K562 (cell line): ENCODE data around the gene RHBG. TPM values are rescaled to one million over a fixed set of nuclear protein-coding genes. Genes with fewer than 3 reads are reported as not detected.

ENCODE experiments used
- ATAC-seq: fragments of 200-7000 bp; cut with Tn5 transposase; 3 replicates; pipeline ENCODE4 v1.9.1; 2020; ENCODE audit warnings: moderate library complexity
- BruUV-seq: library from RNA; stranded (reverse); fragments of 400-500 nt; replicated peaks from 2 replicates; lab custom pipeline; 2021; lab: Mats Ljungman, UMichigan
- CTCF ChIA-PET: fragments of 300-600 bp; formaldehyde crosslinking; extraction: SDS; loops from one replicate; lab custom pipeline; 2021; ENCODE audit warnings: low intra/inter-chr PET ratio; lab: Yijun Ruan, JAX
- POLR2A ChIA-PET: fragments of 300-600, 350-650 bp; sonication (Branson Sonifier 250); formaldehyde crosslinking; extraction: SDS; loops from one replicate; lab custom pipeline; 2021; ENCODE audit warnings: antibody characterized with exemption, inconsistent platforms; lab: Yijun Ruan, JAX
- DNase-seq, 4 experiments: peaks; one replicate each; pipeline versions ENCODE4 v3.0.0 to v3.0.0-alpha.2; 2011 to 2018; ENCODE audit warnings: low spot score in 3 of 4, mixed read lengths in 3 of 4; ENCODE audit errors: extremely low read depth in 1 of 4
- FAIRE-seq: peaks from 2 replicates; lab custom pipeline; 2011; peaks lifted over from hg19 to GRCh38; lab: Jason Lieb, UNC
- H2AFZ ChIP-seq: 2 replicates; pipeline ENCODE4 v1.6.0; 2011; ENCODE audit warnings: low read depth, low read length, control low read depth, inconsistent platforms
- H3K27ac ChIP-seq: fragments of 200-600 bp; 3 replicates; pipeline ENCODE4 v1.8.0; 2011; ENCODE audit warnings: low read depth, mild to moderate bottlenecking, control low read depth, inconsistent platforms, low read length, moderate library complexity, mixed read lengths; ENCODE audit errors: extremely low read depth
- H3K27me3 ChIP-seq, 2 experiments: fragments of 300-600 bp in 1 of 2; 2 replicates in 1 of 2; 3 replicates in 1 of 2; pipeline versions ENCODE4 v1.6.0 to v1.8.0; 2011; ENCODE audit warnings: inconsistent platforms in 2 of 2, low read length in 2 of 2, mild to moderate bottlenecking in 1 of 2, mixed read lengths in 1 of 2, moderate library complexity in 1 of 2; ENCODE audit not compliant: control insufficient read depth in 2 of 2, insufficient read depth in 2 of 2
- H3K36me3 ChIP-seq: fragments of 300-600 bp; 3 replicates; pipeline ENCODE4 v1.8.0; 2011; ENCODE audit warnings: mild to moderate bottlenecking, low read length, inconsistent platforms; ENCODE audit not compliant: control insufficient read depth, insufficient read depth
- H3K4me1 ChIP-seq, 2 experiments: fragments of 200-600 bp in 1 of 2; replicated peaks in 1 of 2; 2 replicates in 1 of 2; 3 replicates in 1 of 2; pipeline versions ENCODE4 v1.5.1 to v1.8.0; 2011; ENCODE audit warnings: inconsistent platforms in 2 of 2, low read length in 2 of 2, mild to moderate bottlenecking in 1 of 2, mixed read lengths in 1 of 2, moderate library complexity in 1 of 2; ENCODE audit not compliant: control insufficient read depth in 2 of 2, insufficient read depth in 2 of 2
- H3K4me2 ChIP-seq: 2 replicates; pipeline ENCODE4 v1.6.1; 2011; ENCODE audit warnings: low read length, control low read depth, inconsistent platforms, mixed read lengths; ENCODE audit not compliant: insufficient read depth
- H3K4me3 ChIP-seq: fragments of 200-600 bp; sonication (generic), shearing (Covaris generic); 2 replicates; pipeline ENCODE4 v1.5.1; 2016; ENCODE audit warnings: control low read depth, inconsistent platforms
- H3K79me2 ChIP-seq: fragments of 200-600 bp; 3 replicates; pipeline ENCODE4 v1.8.0; 2011; ENCODE audit warnings: low read length, inconsistent platforms; ENCODE audit not compliant: control insufficient read depth, insufficient read depth
- H3K9ac ChIP-seq, 2 experiments: 2 replicates each; pipeline versions ENCODE4 v1.6.0 to v1.6.1; 2011; ENCODE audit warnings: low read depth in 2 of 2, low read length in 2 of 2, control low read depth in 1 of 2, inconsistent platforms in 1 of 2, mild to moderate bottlenecking in 1 of 2, mixed read lengths in 1 of 2; ENCODE audit not compliant: insufficient read depth in 1 of 2
- H3K9me1 ChIP-seq: one replicate; pipeline ENCODE4 v1.6.0; 2011; ENCODE audit warnings: inconsistent platforms, mild to moderate bottlenecking, low read length, moderate library complexity; ENCODE audit not compliant: control insufficient read depth, insufficient read depth
- H3K9me3 ChIP-seq: replicated peaks from 2 replicates; pipeline ENCODE4 v1.5.1; 2011; ENCODE audit warnings: low read depth, low read length, inconsistent platforms; ENCODE audit not compliant: control insufficient read depth, insufficient read depth
- H4K20me1 ChIP-seq: replicated peaks from 2 replicates; pipeline ENCODE4 v1.6.1; 2011; ENCODE audit warnings: low read length, inconsistent platforms, mixed read lengths; ENCODE audit not compliant: control insufficient read depth, insufficient read depth
- BCOR ChIP-seq: fragments of 450-650 bp; IDR thresholded peaks from 2 replicates; pipeline ENCODE4 v1.6.1; 2016
- HNRNPLL ChIP-seq: fragments of 200-400 bp; formaldehyde crosslinking; IDR thresholded peaks from 2 replicates; pipeline ENCODE4 v1.6.1; 2017; ENCODE audit warnings: low read length, low read depth, mild to moderate bottlenecking; ENCODE audit not compliant: poor library complexity, severe bottlenecking
- KDM1A ChIP-seq, 2 experiments: fragments of 450-650 bp; IDR thresholded peaks; 2 replicates each; pipeline ENCODE4 v1.6.1; 2016; ENCODE audit warnings: mild to moderate bottlenecking in 2 of 2
- RBM25 ChIP-seq: fragments of 200-400 bp; formaldehyde crosslinking; IDR thresholded peaks from 2 replicates; pipeline ENCODE4 v1.6.1; 2018; ENCODE audit warnings: low read length, low read depth, moderate library complexity; ENCODE audit not compliant: severe bottlenecking
- SMARCA5 ChIP-seq: fragments of 450-650 bp; IDR thresholded peaks from 2 replicates; pipeline ENCODE4 v1.6.1; 2016
- ZFX ChIP-seq: sonication (generic); formaldehyde crosslinking; IDR thresholded peaks from 2 replicates; pipeline ENCODE4 v1.8.0; 2022; ENCODE audit warnings: mild to moderate bottlenecking, missing genetic modification reagents, moderate library complexity
- WGBS: fragments of 100-300 bp; shearing (Covaris generic); methylation state at CpG from one replicate; pipeline ENCODE4 v1.1.6; 2016; ENCODE audit warnings: low coverage, mixed read lengths; ENCODE audit not compliant: insufficient coverage; ENCODE audit errors: missing lambda C conversion rate; 5-methylcytosine and 5-hydroxymethylcytosine counted together
- in situ Hi-C: fragments of 300-500 bp; cut with MboI; formaldehyde crosslinking; loops from 4 replicates; pipeline ENCODE4 v1.15.0; 2018; ENCODE audit warnings: inconsistent platforms, mixed read lengths
- intact Hi-C: fragments of 100-400 bp; cut with micrococcal nuclease; formaldehyde crosslinking; loops from 2 replicates; pipeline ENCODE4 v1.14.2; 2022
- polyA plus RNA-seq, 8 experiments: library from polyadenylated mRNA; depleted of rRNA in 4 of 8; stranded (reverse) in 5 of 8; unstranded in 3 of 8; fragments of >200 nt; fragmentation: Nextera tagmentation in 2 of 8; fragmentation: Illumina TruSeq in 1 of 8; extraction: Ambion mirVana in 2 of 8; extraction: Trizol in 1 of 8; gene quantifications; 2 replicates each; pipeline versions ENCODE4 v1.2.1 to v1.2.3, GENCODE V29; 2011 to 2014; ENCODE audit warnings: inconsistent platforms in 1 of 8, missing spikeins in 1 of 8
- total RNA-seq, 7 experiments: library from RNA; depleted of rRNA in 6 of 7; stranded (reverse); fragments of >200 nt in 6 of 7; fragmentation: Illumina TruSeq in 2 of 7; extraction: Trizol in 2 of 7; gene quantifications; 2 replicates each; pipeline versions ENCODE4 v1.2.1 to v1.2.3, GENCODE V29; 2011 to 2021; ENCODE audit warnings: low replicate concordance in 1 of 7
- TF ChIP-seq, protein P1 (sequence below): fragments of 450-650 bp; IDR thresholded peaks from 2 replicates; pipeline ENCODE4 v1.6.1; 2016; ENCODE audit warnings: antibody characterized with exemption

Gene RHBG
- total and polyA plus RNA-seq, 9 of the 15 experiments (the other 6 are each of a cell fraction or from before 2014, with no cell fraction given) = not detected

DNA sequence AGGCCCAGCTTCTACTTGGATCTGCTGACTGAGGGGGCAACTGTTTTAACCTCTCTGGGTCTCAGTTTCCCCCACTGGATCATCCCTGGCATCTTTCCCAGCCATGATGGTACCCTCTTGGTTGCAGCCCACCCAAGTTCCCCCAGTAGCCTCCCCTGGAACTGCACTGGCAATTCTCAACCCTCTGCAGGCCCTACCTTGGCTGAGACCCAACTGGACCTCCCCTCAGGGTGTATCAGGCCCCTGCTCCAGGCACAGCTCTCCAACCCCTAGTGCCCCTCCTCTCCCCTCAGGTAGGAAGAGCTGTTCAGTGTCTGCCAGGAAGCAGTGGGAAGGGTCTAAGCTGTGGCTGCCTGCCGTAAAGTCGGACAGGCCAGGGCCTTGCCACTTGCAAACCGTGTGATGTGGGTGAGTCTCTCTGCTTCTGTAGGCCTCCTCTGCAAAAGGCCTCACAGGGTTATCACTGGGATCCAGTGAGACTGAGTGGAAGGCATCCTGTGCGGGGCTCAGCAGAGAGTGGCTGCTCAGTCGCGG, 32.1 kb downstream of the RHBG start:
- no peaks in the 10 kb centered on the region for H3K9me1 ChIP-seq
- TF ChIP-seq, protein P1, sequence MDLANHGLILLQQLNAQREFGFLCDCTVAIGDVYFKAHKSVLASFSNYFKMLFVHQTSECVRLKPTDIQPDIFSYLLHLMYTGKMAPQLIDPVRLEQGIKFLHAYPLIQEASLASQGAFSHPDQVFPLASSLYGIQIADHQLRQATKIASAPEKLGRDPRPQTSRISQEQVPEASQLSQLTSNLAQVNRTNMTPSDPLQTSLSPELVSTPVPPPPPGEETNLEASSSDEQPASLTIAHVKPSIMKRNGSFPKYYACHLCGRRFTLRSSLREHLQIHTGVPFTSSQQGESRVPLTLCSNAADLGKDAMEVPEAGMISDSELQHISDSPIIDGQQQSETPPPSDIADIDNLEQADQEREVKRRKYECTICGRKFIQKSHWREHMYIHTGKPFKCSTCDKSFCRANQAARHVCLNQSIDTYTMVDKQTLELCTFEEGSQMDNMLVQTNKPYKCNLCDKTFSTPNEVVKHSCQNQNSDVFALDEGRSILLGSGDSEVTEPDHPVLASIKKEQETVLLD = no peak
- TF ChIP-seq ZFX = peak; percentile 32; the same call in 1 of the 2 replicates
- FAIRE-seq (peak; percentile 26), ATAC-seq (peak; percentile 29; the same call in 2 of the 3 replicates), DNase-seq (no peak)
- ChIA-PET POLR2A (interaction anchor here (1.5 kb wide), 2 partner anchors 12 to 13 kb away, joined by 6 read pairs; no protein-coding TSS in a partner anchor), CTCF (no interaction called here)
- H3K9ac ChIP-seq = peak overlapping the region in 1 of 2 experiments; percentile 80; a peak in 1 of 4 replicates
- no peak overlapping the region for H3K4me2 ChIP-seq
- peaks cover 10 to 31% of the 10 kb centered on the region in 2 experiments; a peak in 4 of 5 replicates for H3K27me3 ChIP-seq
- 10% methylated on average over 5 of the region's 6 CpGs for WGBS
- H3K4me3 ChIP-seq = no peak overlapping the region
- BruUV-seq = no TSS peak
- in situ Hi-C loops = no loop called here
- H3K79me2 ChIP-seq = no peaks in the 10 kb centered on the region
- no peaks in the 10 kb centered on the region for H3K36me3 ChIP-seq
- H3K27ac ChIP-seq = no peak overlapping the region
- peaks cover 0 to 19% of the 10 kb centered on the region in 2 experiments; a peak in 3 of 5 replicates for H3K4me1 ChIP-seq
- H3K9me3 ChIP-seq = no peaks in the 10 kb centered on the region
- 0 out of 2 replicates have a peak, but pooled peaks cover 6% of the 10 kb centered on the region for H4K20me1 ChIP-seq
- no peak overlapping the region for H2AFZ ChIP-seq
- intact Hi-C loops = no loop called here

DNA sequence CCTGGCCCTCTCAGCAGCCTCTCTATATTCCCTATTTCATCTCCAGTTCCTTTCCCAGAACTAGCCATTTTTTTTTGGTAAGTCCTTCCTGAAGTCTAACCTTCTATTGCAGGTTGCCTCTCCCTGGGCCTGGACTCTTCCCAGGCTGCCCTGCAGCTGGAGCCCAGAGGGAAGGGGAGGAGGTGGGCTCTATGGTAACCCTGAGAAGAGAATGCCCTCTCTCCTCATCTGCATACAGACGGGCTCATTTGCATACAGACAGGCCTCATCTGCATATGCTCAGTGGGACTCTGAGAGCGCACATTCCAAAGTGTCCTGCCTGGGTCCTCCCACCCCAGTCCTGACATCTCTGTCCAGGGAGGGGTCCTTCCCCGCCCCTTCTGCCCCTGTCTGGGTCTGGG, 32.7 kb downstream of the RHBG start:
- Histone ChIP-seq H3K4me2 (no peak overlapping the region), H2AFZ (no peak overlapping the region), H4K20me1 (0 out of 2 replicates have a peak, but pooled peaks cover 6% of the 10 kb centered on the region), H3K27ac (no peak overlapping the region), H3K9me3 (no peaks in the 10 kb centered on the region), H3K9ac (no peak overlapping the region), H3K36me3 (no peaks in the 10 kb centered on the region), H3K79me2 (no peaks in the 10 kb centered on the region), H3K27me3 (peaks cover 10 to 37% of the 10 kb centered on the region in 2 experiments; a peak in 4 of 5 replicates), H3K4me3 (no peak overlapping the region), H3K9me1 (no peaks in the 10 kb centered on the region), H3K4me1 (peaks cover 0 to 19% of the 10 kb centered on the region in 2 experiments; a peak in 3 of 5 replicates)
- no peak for DNase-seq
- 10% methylated on average over 3 of the region's 3 CpGs for WGBS
- TF ChIP-seq ZFX = no peak; the same call in 1 of the 2 replicates
- TF ChIP-seq BCOR = peak; percentile 94
- peak in 1 of 2 experiments; percentile 58; a peak in 2 of 4 replicates for TF ChIP-seq KDM1A (IDR thresholded peaks at IDR 0.05)
- no peak for TF ChIP-seq HNRNPLL
- peak; percentile 77 for TF ChIP-seq SMARCA5
- TF ChIP-seq RBM25 = peak; percentile 49
- intact Hi-C loops = no loop called here
- no TSS peak for BruUV-seq
- FAIRE-seq = no peak
- ChIA-PET CTCF (no interaction called here), POLR2A (interaction anchor here (1.5 kb wide), 1 partner anchor 12 kb away, joined by 6 read pairs; no protein-coding TSS in a partner anchor)
- peak; percentile 70 for ATAC-seq
- in situ Hi-C loops = no loop called here
